22Rv1 (cell line): ENCODE data around the gene ALMS1.

Experiments
- CTCF ChIP-seq: fragments of 450-650 bp; IDR thresholded peaks from 2 replicates; pipeline ENCODE4 v1.5.1; 2017; ENCODE audit warnings: mild to moderate bottlenecking
- ZFX ChIP-seq: fragments of 450-650 bp; IDR thresholded peaks from 2 replicates; pipeline ENCODE4 v1.6.1; 2017; ENCODE audit warnings: antibody characterized with exemption, borderline replicate concordance

DNA sequence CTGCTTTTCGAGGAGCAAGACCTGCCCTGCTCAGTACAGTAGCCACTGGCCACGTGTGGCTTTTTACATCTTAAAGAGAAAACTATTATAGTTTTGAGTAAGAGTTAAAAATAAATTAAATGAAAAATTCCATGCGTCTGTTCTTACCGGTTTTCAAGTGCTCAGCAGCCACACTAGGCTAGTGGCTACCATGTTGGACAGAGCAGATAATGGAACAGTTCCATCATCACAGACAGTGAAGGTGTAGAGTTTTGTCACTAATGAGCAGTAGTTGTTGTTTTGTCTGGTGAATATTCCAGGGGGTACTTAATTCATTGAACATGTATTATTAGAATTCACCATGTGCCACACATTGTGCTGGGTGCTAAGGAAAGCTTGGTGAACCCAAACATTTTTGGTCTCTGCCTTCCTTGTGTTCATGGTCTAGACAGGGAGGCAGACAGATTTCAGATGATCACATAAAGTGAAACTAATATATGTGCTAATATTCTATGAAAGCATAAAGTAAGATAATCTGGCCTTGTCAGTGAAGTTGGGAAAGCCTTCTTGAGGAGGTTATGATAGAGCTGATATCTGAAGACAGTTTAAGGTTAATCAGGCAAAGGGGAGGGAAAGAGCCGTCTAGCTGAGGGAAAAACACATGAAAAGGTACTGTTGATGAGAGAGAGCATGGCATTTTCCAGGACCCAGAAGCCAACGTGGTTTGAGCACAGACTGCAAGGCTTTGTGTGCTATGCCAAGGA lies 1.4 kb downstream of the ALMS1 start:
- no peak for TF ChIP-seq CTCF
- no peak for TF ChIP-seq ZFX
